ENCODE data around the gene ATP8B2.

ATP8B2 gene

GRCh38 chr1:154326546-154327465 is 1.5 kb downstream of the ATP8B2 start (continued):
- no peak for TF ChIP-seq ZNF121 (tag by site-specific recombination; IDR thresholded peaks at IDR 0.05)
- TF ChIP-seq ZNF341 (tag by site-specific recombination; IDR thresholded peaks at IDR 0.05; ENCODE audit: low read depth) = no peak
- 0 out of 2 replicates have a peak, but pooled peaks have one; percentile 12 for TF ChIP-seq ZFHX2 (tag by site-specific recombination; conservative IDR thresholded peaks at IDR 0.05)
- TF ChIP-seq ZNF660 (tag by site-specific recombination; IDR thresholded peaks at IDR 0.05) = 0 out of 2 replicates have a peak, but pooled peaks have one; percentile 3
- 0 out of 2 replicates have a peak, but pooled peaks have one; percentile 28 for TF ChIP-seq GLIS2 (tag by site-specific recombination; IDR thresholded peaks at IDR 0.05)
- TF ChIP-seq ZNF132 (tag by site-specific recombination; IDR thresholded peaks at IDR 0.05; ENCODE audit: borderline replicate concordance) = no peak
- no peak for TF ChIP-seq ZNF530 (tag by site-specific recombination; IDR thresholded peaks at IDR 0.05; ENCODE audit: low read depth)
- no peak for TF ChIP-seq ZNF549 (tag by site-specific recombination; IDR thresholded peaks at IDR 0.05)
- no peak for TF ChIP-seq PRDM4 (tag by site-specific recombination; IDR thresholded peaks at IDR 0.05)
- no peak for TF ChIP-seq ZNF768 (tag by site-specific recombination; IDR thresholded peaks at IDR 0.05)
- TF ChIP-seq ZBTB20 (tag by site-specific recombination; IDR thresholded peaks at IDR 0.05) = peak; percentile 58
- no peak; the same call in 1 of the 2 replicates for TF ChIP-seq ZBTB17 (tag by site-specific recombination; IDR thresholded peaks at IDR 0.05)
- TF ChIP-seq ZSCAN23 (tag by site-specific recombination; IDR thresholded peaks at IDR 0.05) = no peak
- TF ChIP-seq SALL2 (tag by site-specific recombination; IDR thresholded peaks at IDR 0.05; ENCODE audit: borderline replicate concordance) = no peak
- no peak for TF ChIP-seq ZNF248 (tag by site-specific recombination; IDR thresholded peaks at IDR 0.05)
- no peak for TF ChIP-seq MYNN (tag by site-specific recombination; IDR thresholded peaks at IDR 0.05; ENCODE audit: borderline replicate concordance)
- TF ChIP-seq ZNF513 (tag by site-specific recombination; IDR thresholded peaks at IDR 0.05) = no peak
- no peak for TF ChIP-seq ZXDB (tag by site-specific recombination; IDR thresholded peaks at IDR 0.05)
- no peak for TF ChIP-seq HOXD13 (CRISPR knock-in tag; IDR thresholded peaks at IDR 0.05; ENCODE audit: borderline replicate concordance)

- peaks cover 0 to 42% of the 10 kb centered on the region in 2 experiments for H3K36me3 ChIP-seq (ENCODE audit: control insufficient read depth in 2 of 2, insufficient read depth in 1 of 2, low read length in 2 of 2)
- peaks cover 12% of the 10 kb centered on the region for H3K4me1 ChIP-seq (ENCODE audit: control insufficient read depth, insufficient read depth, low read length)
- ChIA-PET CTCF (interaction anchor here (0.7 to 4.6 kb wide), 13 partner anchors 8 to 748 kb away, joined by 3 to 68 read pairs (median 4); no protein-coding TSS in a partner anchor), POLR2A (interaction anchor here (0.7 kb wide), 1 partner anchor 337 kb away, joined by 3 read pairs; the partner anchor contains the start of gene RPS27)
- H3K9me3 ChIP-seq (ENCODE audit: control insufficient read depth, insufficient read depth, low read depth, low read length) = no peaks in the 10 kb centered on the region
- no peak overlapping the region for H3K27ac ChIP-seq (ENCODE audit: extremely low read depth, low read depth, low read length)
- no peak overlapping the region for H3K4me3 ChIP-seq (ENCODE audit: low read depth, low read length)
- 0 out of 2 replicates have a peak, but pooled peaks have one; percentile 24 for TF ChIP-seq BCL6B (tag by site-specific recombination; IDR thresholded peaks at IDR 0.05)
- TF ChIP-seq HOXC10 (CRISPR knock-in tag; IDR thresholded peaks at IDR 0.05) = no peak
- TF ChIP-seq ZNF473 (tag by site-specific recombination; IDR thresholded peaks at IDR 0.05) = no peak
- no peak for TF ChIP-seq ZNF26 (tag by site-specific recombination; IDR thresholded peaks at IDR 0.05)
- TF ChIP-seq IKZF3 (tag by site-specific recombination; IDR thresholded peaks at IDR 0.05) = 0 out of 2 replicates have a peak, but pooled peaks have one; percentile 12
- no peak for TF ChIP-seq ZNF449 (tag by site-specific recombination; IDR thresholded peaks at IDR 0.05)
- peak; percentile 94 for TF ChIP-seq KLF1 (tag by site-specific recombination; IDR thresholded peaks at IDR 0.05)
Measured at GRCh38 chr1:154327466-154328317, 2.4 kb downstream of the ATP8B2 start.

Measured in HEK293 (cell line).